HepG2 (cell line): ENCODE data around the gene G6PC3. TPM values are rescaled to one million over a fixed set of nuclear protein-coding genes. Genes with fewer than 3 reads are reported as not detected.

Experiments used
- CCDC6 ChIP-seq: sonication (generic); formaldehyde crosslinking; IDR thresholded peaks from 2 replicates; pipeline ENCODE4 v1.8.1; 2022; ENCODE audit warnings: mild to moderate bottlenecking, missing genetic modification reagents, moderate library complexity
- FOSL2 ChIP-seq: sonication (generic); formaldehyde crosslinking; IDR thresholded peaks from 2 replicates; pipeline ENCODE4 v1.4.0; 2020; ENCODE audit warnings: missing genetic modification reagents
- GATAD2A ChIP-seq: IDR thresholded peaks from 2 replicates; pipeline ENCODE4 v1.6.1; 2016
- LBX2 ChIP-seq: sonication (generic); formaldehyde crosslinking; IDR thresholded peaks from 2 replicates; pipeline ENCODE4 v1.5.0; 2020; ENCODE audit warnings: missing genetic modification reagents, mild to moderate bottlenecking, borderline replicate concordance
- MBD4 ChIP-seq: IDR thresholded peaks from 2 replicates; pipeline ENCODE4 v1.6.1; 2012; ENCODE audit warnings: low read length, inconsistent platforms, borderline replicate concordance
- TERF1 ChIP-seq: sonication (generic); formaldehyde crosslinking; IDR thresholded peaks from 2 replicates; pipeline ENCODE4 v1.8.0; 2022; ENCODE audit warnings: mild to moderate bottlenecking, missing genetic modification reagents, moderate library complexity
- ZBTB10 ChIP-seq: sonication (generic); formaldehyde crosslinking; IDR thresholded peaks from 2 replicates; pipeline ENCODE4 v1.4.0; 2020; ENCODE audit warnings: missing genetic modification reagents, borderline replicate concordance
- ZBTB4 ChIP-seq: sonication (generic); formaldehyde crosslinking; IDR thresholded peaks from 2 replicates; pipeline ENCODE4 v1.4.0; 2020; ENCODE audit warnings: missing genetic modification reagents, mild to moderate bottlenecking, borderline replicate concordance
- ZNF343 ChIP-seq: sonication (generic); formaldehyde crosslinking; IDR thresholded peaks from 2 replicates; pipeline ENCODE4 v1.4.0; 2020; ENCODE audit warnings: mild to moderate bottlenecking, missing genetic modification reagents
- ZNF652 ChIP-seq: IDR thresholded peaks from 2 replicates; pipeline ENCODE4 v1.6.1; 2016; ENCODE audit warnings: low read depth, borderline replicate concordance
- ZNF687 ChIP-seq: sonication (generic); formaldehyde crosslinking; IDR thresholded peaks from 2 replicates; pipeline ENCODE4 v1.5.1; 2020; ENCODE audit warnings: mild to moderate bottlenecking, missing genetic modification reagents, moderate library complexity
- polyA plus RNA-seq, 8 experiments: library from polyadenylated mRNA; depleted of rRNA in 3 of 8; stranded (reverse) in 7 of 8; unstranded in 1 of 8; fragments of >200 nt; fragmentation: Illumina TruSeq in 4 of 8; extraction: Trizol in 4 of 8; gene quantifications; 2 replicates each; pipeline versions ENCODE4 v1.2.1 to v1.2.3, GENCODE V29; 2011 to 2016; ENCODE audit warnings: low read depth in 4 of 8, missing spikeins in 1 of 8, mixed read lengths in 1 of 8; ENCODE audit not compliant: insufficient read depth in 1 of 8
- total RNA-seq, 5 experiments: library from RNA; depleted of rRNA; stranded (reverse); fragments of >200 nt; fragmentation: Illumina TruSeq; extraction: Trizol; gene quantifications; 2 replicates each; pipeline ENCODE4 v1.2.3, GENCODE V29; 2016; ENCODE audit warnings: low read depth in 1 of 5

Gene G6PC3
- total and polyA plus RNA-seq, 2 of the 13 experiments (the other 11 are each of a cell fraction or from before 2014, with no cell fraction given) = 38.5 to 75.8 TPM

- no peak for TF ChIP-seq TERF1 (CRISPR knock-in tag)
- no peak for TF ChIP-seq MBD4
- 0 out of 2 replicates have a peak, but pooled peaks have one; percentile 21 for TF ChIP-seq ZBTB4
- TF ChIP-seq GATAD2A (CRISPR knock-in tag) = peak; percentile 94
- TF ChIP-seq ZBTB10 (CRISPR knock-in tag) = no peak; the same call in 1 of the 2 replicates
- TF ChIP-seq CCDC6 (CRISPR knock-in tag) = no peak
- peak; percentile 66; the same call in 1 of the 2 replicates for TF ChIP-seq ZNF652
- TF ChIP-seq ZNF343 (CRISPR knock-in tag) = peak; percentile 89
- peak; percentile 96 for TF ChIP-seq ZNF687
- TF ChIP-seq FOSL2 (CRISPR knock-in tag) = peak; percentile 98
- TF ChIP-seq LBX2 (CRISPR knock-in tag) = no peak
Measured at GRCh38 chr17:44108440-44109311, 38.1 kb downstream of the G6PC3 start (continued).
